Activated CD8-positive, alpha-beta memory T cell treated with anti-CD3 and anti-CD28 coated beads, Interleukin-2, amount 50 U/mL, for 24 hours (primary cell): ENCODE results near the gene CT47A7.
"Not testable (repeated sequence)": the region's sequence is repeated elsewhere in the genome, so short reads cannot be mapped to it uniquely, and the experiment has no call there.

ENCODE experiments used
- DNase-seq: peaks from one replicate; pipeline ENCODE4 v3.0.0-alpha.2; 2020; ENCODE audit errors: extremely low read depth

The CT47A7 gene

GRCh38 chrX:120956500-120956899, at the start of gene CT47A7:
Gene CT47A7 (minus strand): TSS chrX:120956600. CDS start chrX:120956345, 255 bp downstream.
- not testable (repeated sequence) for DNase-seq

GRCh38 chrX:121000589-121000988, 44.2 kb upstream of the CT47A7 start:
- no peak for DNase-seq

- no peak for DNase-seq
Measured at GRCh38 chrX:120999413-120999812, 43.0 kb upstream of the CT47A7 start.

- DNase-seq = not testable (repeated sequence)
Measured at GRCh38 chrX:120985660-120986059, 29.3 kb upstream of the CT47A7 start, which contains the start of gene CT47A1. Gene CT47A1 (minus strand): TSS chrX:120985760. CDS start chrX:120985529, 231 bp downstream.
